C4-2B (cell line): ENCODE measurements around the gene AMFR.

Source experiments
- ZFX ChIP-seq: fragments of 450-650 bp; IDR thresholded peaks from 2 replicates; pipeline ENCODE4 v1.6.1; 2017
- TF ChIP-seq, protein P1 (sequence below): fragments of 450-650 bp; conservative IDR thresholded peaks from 2 replicates; pipeline ENCODE4 v1.5.1; 2017; ENCODE audit warnings: mild to moderate bottlenecking

DNA sequence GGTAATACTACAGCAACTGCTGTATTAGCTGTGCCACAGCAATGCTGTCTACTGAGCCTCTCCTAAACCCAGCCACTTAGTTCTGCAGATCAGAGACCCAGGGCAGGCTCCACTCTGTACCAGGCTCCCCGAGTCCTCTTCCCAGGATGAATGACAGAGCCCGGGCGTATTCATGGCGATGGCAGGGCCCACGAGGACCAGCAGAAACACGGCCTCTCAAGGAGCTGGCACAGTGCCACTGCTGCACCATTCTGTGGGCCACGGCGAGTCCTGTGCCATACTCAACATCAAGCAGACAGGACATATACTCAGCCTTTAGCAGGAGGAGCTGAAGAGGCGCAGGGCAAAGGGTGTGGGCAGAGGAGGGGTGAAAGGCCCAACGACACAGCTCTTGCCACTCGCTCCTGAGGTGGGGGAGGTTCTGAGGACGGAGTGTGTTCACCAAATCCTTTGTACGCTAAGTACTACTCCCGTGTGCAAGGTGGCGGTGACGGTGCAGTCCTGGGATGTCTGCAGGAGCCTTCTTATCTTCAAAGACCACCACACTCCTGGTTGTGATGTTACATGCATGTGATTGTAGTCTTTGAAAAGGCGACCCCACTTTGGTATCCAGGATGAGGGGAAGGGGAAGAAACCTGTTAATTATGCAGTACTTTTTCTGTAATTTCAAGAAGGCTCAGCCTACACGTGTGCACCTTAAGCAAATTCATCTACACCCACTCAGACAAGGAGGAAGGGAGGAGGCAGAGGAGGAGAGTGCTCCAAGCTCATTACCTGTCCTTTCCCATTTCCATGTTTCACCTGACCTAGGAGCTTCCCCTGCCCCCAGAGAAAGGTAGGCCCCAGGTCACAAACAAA, 98.0 kb downstream of the AMFR start:
- TF ChIP-seq, protein P1, sequence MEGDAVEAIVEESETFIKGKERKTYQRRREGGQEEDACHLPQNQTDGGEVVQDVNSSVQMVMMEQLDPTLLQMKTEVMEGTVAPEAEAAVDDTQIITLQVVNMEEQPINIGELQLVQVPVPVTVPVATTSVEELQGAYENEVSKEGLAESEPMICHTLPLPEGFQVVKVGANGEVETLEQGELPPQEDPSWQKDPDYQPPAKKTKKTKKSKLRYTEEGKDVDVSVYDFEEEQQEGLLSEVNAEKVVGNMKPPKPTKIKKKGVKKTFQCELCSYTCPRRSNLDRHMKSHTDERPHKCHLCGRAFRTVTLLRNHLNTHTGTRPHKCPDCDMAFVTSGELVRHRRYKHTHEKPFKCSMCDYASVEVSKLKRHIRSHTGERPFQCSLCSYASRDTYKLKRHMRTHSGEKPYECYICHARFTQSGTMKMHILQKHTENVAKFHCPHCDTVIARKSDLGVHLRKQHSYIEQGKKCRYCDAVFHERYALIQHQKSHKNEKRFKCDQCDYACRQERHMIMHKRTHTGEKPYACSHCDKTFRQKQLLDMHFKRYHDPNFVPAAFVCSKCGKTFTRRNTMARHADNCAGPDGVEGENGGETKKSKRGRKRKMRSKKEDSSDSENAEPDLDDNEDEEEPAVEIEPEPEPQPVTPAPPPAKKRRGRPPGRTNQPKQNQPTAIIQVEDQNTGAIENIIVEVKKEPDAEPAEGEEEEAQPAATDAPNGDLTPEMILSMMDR = no peak
- no peak for TF ChIP-seq ZFX
